ENCODE data around the gene DAPK1.
"Not testable (repeated sequence)": the region's sequence is repeated elsewhere in the genome, so short reads cannot be mapped to it uniquely, and the experiment has no call there.

Gene DAPK1

GRCh38 chr9:87742813-87743428 lies 245.3 kb downstream of the DAPK1 start:
- Histone ChIP-seq H3K4me3 (ENCODE audit: low read length) (no peak overlapping the region), H3K27me3 (ENCODE audit: control insufficient read depth, low read length) (no peaks in the 10 kb centered on the region), H3K9me2 (replicated peaks; ENCODE audit: control insufficient read depth, low read length) (no peaks in the 10 kb centered on the region), H3K27ac (ENCODE audit: low read depth, low read length) (no peak overlapping the region), H3K79me2 (ENCODE audit: control insufficient read depth, low read length) (no peaks in the 10 kb centered on the region), H4K20me1 (ENCODE audit: control insufficient read depth, insufficient read depth, low read depth, low read length) (no peaks in the 10 kb centered on the region), H3K9me3 (ENCODE audit: control insufficient read depth, insufficient read depth, low read length) (no peaks in the 10 kb centered on the region), H3K4me1 (ENCODE audit: control insufficient read depth, low read length) (no peaks in the 10 kb centered on the region), H3K4me2 (ENCODE audit: low read length) (no peak overlapping the region), H3K36me3 (ENCODE audit: control insufficient read depth, low read length) (no peaks in the 10 kb centered on the region), H3F3A (ENCODE audit: control insufficient read depth, insufficient read depth) (no peaks in the 10 kb centered on the region)
- TF ChIP-seq CTCF (IDR thresholded peaks at IDR 0.05; ENCODE audit: low read depth, low read length, poor library complexity, severe bottlenecking): no peak
- no peak for TF ChIP-seq EZH2phosphoT487 (IDR thresholded peaks at IDR 0.05; ENCODE audit: borderline replicate concordance, low read length)

- H3K36me3 ChIP-seq (ENCODE audit: control insufficient read depth, low read length); H3K9me2 ChIP-seq (replicated peaks; ENCODE audit: control insufficient read depth, low read length); H3K4me2 ChIP-seq (ENCODE audit: low read length); H3K4me1 ChIP-seq (ENCODE audit: control insufficient read depth, low read length); H4K20me1 ChIP-seq (ENCODE audit: control insufficient read depth, insufficient read depth, low read depth, low read length); H3K4me3 ChIP-seq (ENCODE audit: low read length); H3F3A ChIP-seq (ENCODE audit: control insufficient read depth, insufficient read depth); H3K79me2 ChIP-seq (ENCODE audit: control insufficient read depth, low read length); H3K27me3 ChIP-seq (ENCODE audit: control insufficient read depth, low read length); H3K9me3 ChIP-seq (ENCODE audit: control insufficient read depth, insufficient read depth, low read length); H3K27ac ChIP-seq (ENCODE audit: low read depth, low read length): not testable (repeated sequence)
These were observed 246.6 kb downstream of the DAPK1 start for GRCh38 chr9:87744247-87744646.

- Histone ChIP-seq H3K36me3 (ENCODE audit: control insufficient read depth, low read length) (no peaks in the 10 kb centered on the region), H3K9me3 (ENCODE audit: control insufficient read depth, insufficient read depth, low read length) (no peaks in the 10 kb centered on the region), H4K20me1 (ENCODE audit: control insufficient read depth, insufficient read depth, low read depth, low read length) (no peaks in the 10 kb centered on the region), H3K4me1 (ENCODE audit: control insufficient read depth, low read length) (no peaks in the 10 kb centered on the region), H3F3A (ENCODE audit: control insufficient read depth, insufficient read depth) (no peaks in the 10 kb centered on the region), H3K4me2 (ENCODE audit: low read length) (no peak overlapping the region), H3K4me3 (ENCODE audit: low read length) (no peak overlapping the region), H3K27me3 (ENCODE audit: control insufficient read depth, low read length) (no peaks in the 10 kb centered on the region), H3K9me2 (replicated peaks; ENCODE audit: control insufficient read depth, low read length) (no peaks in the 10 kb centered on the region), H3K79me2 (ENCODE audit: control insufficient read depth, low read length) (no peaks in the 10 kb centered on the region), H3K27ac (ENCODE audit: low read depth, low read length) (no peak overlapping the region)
- TF ChIP-seq EZH2phosphoT487 (IDR thresholded peaks at IDR 0.05; ENCODE audit: borderline replicate concordance, low read length) (no peak), CTCF (IDR thresholded peaks at IDR 0.05; ENCODE audit: low read depth, low read length, poor library complexity, severe bottlenecking) (no peak)
These were observed 248.5 kb downstream of the DAPK1 start for GRCh38 chr9:87746186-87746585.

DNA sequence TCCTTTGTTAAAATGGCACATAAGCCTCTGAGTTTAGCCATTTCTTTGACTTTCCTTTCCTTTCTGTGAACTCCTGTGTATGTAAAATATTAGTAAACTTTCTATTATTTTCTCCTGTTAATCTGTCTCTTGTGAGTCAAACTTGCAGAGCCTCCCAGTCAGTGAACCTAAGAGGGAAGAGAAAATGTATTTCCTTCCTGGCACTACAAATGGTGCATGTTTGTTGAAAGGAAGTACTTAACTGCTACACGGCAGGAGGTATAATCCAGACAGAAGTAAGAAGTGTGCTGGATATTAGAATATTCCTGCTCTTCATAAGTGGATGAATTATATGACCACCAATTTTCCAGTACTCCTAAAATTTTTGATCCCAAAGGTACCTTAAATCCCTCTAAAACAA lies 251.2 kb downstream of the DAPK1 start:
- TF ChIP-seq EZH2phosphoT487 (IDR thresholded peaks at IDR 0.05; ENCODE audit: borderline replicate concordance, low read length): no peak
- no peak for TF ChIP-seq CTCF (IDR thresholded peaks at IDR 0.05; ENCODE audit: low read depth, low read length, poor library complexity, severe bottlenecking)
- no peak overlapping the region for H3K27ac ChIP-seq (ENCODE audit: low read depth, low read length)
- no peak overlapping the region for H3K4me2 ChIP-seq (ENCODE audit: low read length)

More for the DNA sequence above, 251.2 kb downstream of the DAPK1 start:
- Histone ChIP-seq H3K4me3 (ENCODE audit: low read length) (no peak overlapping the region), H3K79me2 (ENCODE audit: control insufficient read depth, low read length) (no peaks in the 10 kb centered on the region), H3K4me1 (ENCODE audit: control insufficient read depth, low read length) (no peaks in the 10 kb centered on the region), H4K20me1 (ENCODE audit: control insufficient read depth, insufficient read depth, low read depth, low read length) (no peaks in the 10 kb centered on the region), H3K27me3 (ENCODE audit: control insufficient read depth, low read length) (no peaks in the 10 kb centered on the region), H3K9me2 (replicated peaks; ENCODE audit: control insufficient read depth, low read length) (no peaks in the 10 kb centered on the region), H3K9me3 (ENCODE audit: control insufficient read depth, insufficient read depth, low read length) (no peaks in the 10 kb centered on the region), H3K36me3 (ENCODE audit: control insufficient read depth, low read length) (no peaks in the 10 kb centered on the region), H3F3A (ENCODE audit: control insufficient read depth, insufficient read depth) (no peaks in the 10 kb centered on the region)
